PC-9 (cell line): Measurements from ENCODE around the gene PRDM16. TPM values are rescaled to one million over a fixed set of nuclear protein-coding genes. Genes with fewer than 3 reads are reported as not detected.

ENCODE experiments used
- BruUV-seq: library from RNA; stranded (reverse); fragments of 400-500 nt; replicated peaks from 2 replicates; lab custom pipeline; 2021; lab: Mats Ljungman, UMichigan
- CTCF ChIA-PET: fragments of 300-600 bp; sonication (Branson Sonifier 250); formaldehyde crosslinking; loops from one replicate; lab custom pipeline; 2022; ENCODE audit warnings: antibody characterized with exemption; lab: Charles Lee
- POLR2A ChIA-PET: fragments of 300-600 bp; sonication (Branson Sonifier 250); formaldehyde crosslinking; loops from one replicate; lab custom pipeline; 2022; ENCODE audit warnings: antibody characterized with exemption; ENCODE audit not compliant: unreplicated experiment; lab: Charles Lee
- DNase-seq, 2 experiments: peaks; one replicate each; pipeline versions ENCODE4 v3.0.0 to v3.0.0-alpha.2; 2015 to 2022; ENCODE audit warnings: mixed read lengths in 1 of 2
- H2AFZ ChIP-seq: fragments of 200-600 bp; sonication (generic); 2 replicates; pipeline ENCODE4 v1.8.1; 2017; ENCODE audit warnings: antibody characterized with exemption
- H3F3A ChIP-seq: fragments of 200-600 bp; sonication (generic); 2 replicates; pipeline ENCODE4 v1.8.1; 2017; ENCODE audit warnings: antibody characterized with exemption, mild to moderate bottlenecking, low read depth; ENCODE audit not compliant: insufficient read depth
- H3K27ac ChIP-seq: fragments of 200-600 bp; sonication (generic); 2 replicates; pipeline ENCODE4 v1.6.1; 2016; ENCODE audit warnings: mixed run types
- H3K27me3 ChIP-seq: fragments of 200-600 bp; sonication (generic); 2 replicates; pipeline ENCODE4 v1.6.1; 2016; ENCODE audit warnings: low read depth, mixed run types; ENCODE audit not compliant: insufficient read depth
- H3K36me3 ChIP-seq: fragments of 200-600 bp; sonication (generic); 2 replicates; pipeline ENCODE4 v1.6.1; 2016; ENCODE audit warnings: low read depth, mixed run types
- H3K4me1 ChIP-seq: fragments of 200-600 bp; sonication (generic); replicated peaks from 2 replicates; pipeline ENCODE4 v1.6.1; 2016; ENCODE audit warnings: mixed run types; ENCODE audit not compliant: insufficient read depth
- H3K4me2 ChIP-seq: fragments of 200-600 bp; sonication (generic); 2 replicates; pipeline ENCODE4 v1.6.1; 2017; ENCODE audit warnings: mixed run types
- H3K4me3 ChIP-seq: fragments of 200-600 bp; sonication (generic); 2 replicates; pipeline ENCODE4 v1.6.1; 2016; ENCODE audit warnings: mixed run types
- H3K79me2 ChIP-seq: fragments of 200-600 bp; sonication (generic); 2 replicates; pipeline ENCODE4 v1.6.1; 2017; ENCODE audit warnings: low read depth, mixed run types
- H3K9me2 ChIP-seq: fragments of 200-600 bp; sonication (generic); 2 replicates; pipeline ENCODE4 v1.8.1; 2017; ENCODE audit warnings: mild to moderate bottlenecking; ENCODE audit not compliant: insufficient read depth
- H3K9me3 ChIP-seq: fragments of 200-600 bp; sonication (generic); 2 replicates; pipeline ENCODE4 v1.8.1; 2016; ENCODE audit warnings: low read depth; ENCODE audit not compliant: insufficient read depth
- H4K20me1 ChIP-seq: fragments of 200-600 bp; sonication (generic); 2 replicates; pipeline ENCODE4 v1.8.1; 2017; ENCODE audit not compliant: insufficient read depth
- EZH2 ChIP-seq: fragments of 200-600 bp; sonication (generic); IDR thresholded peaks from 2 replicates; pipeline ENCODE4 v1.8.0; 2017; ENCODE audit warnings: antibody characterized with exemption, low read depth
- intact Hi-C: fragments of 100-400 bp; cut with micrococcal nuclease; formaldehyde crosslinking; loops from one replicate; pipeline ENCODE4 v1.10.0; 2022; ENCODE audit not compliant: unreplicated experiment
- total RNA-seq: library from RNA; stranded (reverse); gene quantifications from 2 replicates; pipeline ENCODE4 v1.2.3, GENCODE V29; 2021
- TF ChIP-seq, protein P1 (sequence below): fragments of 200-600 bp; sonication (generic); conservative IDR thresholded peaks from 2 replicates; pipeline ENCODE4 v1.6.1; 2017; ENCODE audit warnings: mixed run types, antibody characterized with exemption, mild to moderate bottlenecking, moderate library complexity

The PRDM16 gene
- total RNA-seq, 1 experiment from 2014 or later = not detected

DNA sequence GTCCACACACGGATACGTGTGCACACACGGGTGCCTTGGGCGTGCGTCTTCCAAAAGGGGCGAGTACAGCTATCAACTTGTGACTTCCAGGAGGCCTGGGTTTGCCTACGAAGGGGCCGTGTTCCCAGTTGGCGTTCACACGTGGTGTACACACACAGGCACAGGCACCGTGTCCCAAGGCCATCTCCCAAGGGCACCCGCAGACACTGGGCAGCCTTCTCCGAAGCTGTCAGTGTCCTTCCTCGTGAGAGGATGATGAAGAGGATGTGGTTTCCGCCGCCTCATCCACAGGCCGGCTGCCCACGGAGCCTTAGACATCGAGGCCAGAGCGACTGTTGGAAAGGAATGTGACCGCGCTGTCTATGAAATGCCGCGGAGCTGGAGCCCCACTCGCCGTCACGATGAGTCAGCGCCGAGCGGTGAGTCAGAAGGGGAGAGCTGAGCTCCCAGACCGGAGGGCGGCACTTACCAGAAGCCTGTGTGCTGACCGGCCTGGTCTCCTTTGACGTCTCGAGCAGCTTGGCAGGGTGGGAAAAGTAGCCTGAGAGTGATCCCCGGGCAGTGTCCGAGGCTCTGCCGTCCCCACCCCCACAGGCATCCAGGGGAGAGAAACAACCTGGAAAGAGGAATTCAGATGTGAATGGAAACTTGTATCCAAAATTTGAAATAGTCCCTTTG, 244.0 kb downstream of the PRDM16 start:
- POLR2A ChIA-PET = interaction anchor here (0.6 kb wide), 2 partner anchors 34 to 48 kb away, joined by 3 read pairs; no protein-coding TSS in a partner anchor
- intact Hi-C loops = no loop called here
- Histone ChIP-seq H3K27ac (no peak overlapping the region), H3K9me3 (no peaks in the 10 kb centered on the region), H3K4me1 (no peaks in the 10 kb centered on the region; the same call in 1 of the 2 replicates), H4K20me1 (no peaks in the 10 kb centered on the region), H3K4me2 (no peak overlapping the region), H3K27me3 (peaks cover 95% of the 10 kb centered on the region), H3K36me3 (no peaks in the 10 kb centered on the region), H2AFZ (no peak overlapping the region), H3K9me2 (no peaks in the 10 kb centered on the region), H3K4me3 (no peak overlapping the region), H3K79me2 (no peaks in the 10 kb centered on the region), H3F3A (no peaks in the 10 kb centered on the region)
- CTCF ChIA-PET = no interaction called here
- TF ChIP-seq EZH2 = no peak
- TF ChIP-seq, protein P1, sequence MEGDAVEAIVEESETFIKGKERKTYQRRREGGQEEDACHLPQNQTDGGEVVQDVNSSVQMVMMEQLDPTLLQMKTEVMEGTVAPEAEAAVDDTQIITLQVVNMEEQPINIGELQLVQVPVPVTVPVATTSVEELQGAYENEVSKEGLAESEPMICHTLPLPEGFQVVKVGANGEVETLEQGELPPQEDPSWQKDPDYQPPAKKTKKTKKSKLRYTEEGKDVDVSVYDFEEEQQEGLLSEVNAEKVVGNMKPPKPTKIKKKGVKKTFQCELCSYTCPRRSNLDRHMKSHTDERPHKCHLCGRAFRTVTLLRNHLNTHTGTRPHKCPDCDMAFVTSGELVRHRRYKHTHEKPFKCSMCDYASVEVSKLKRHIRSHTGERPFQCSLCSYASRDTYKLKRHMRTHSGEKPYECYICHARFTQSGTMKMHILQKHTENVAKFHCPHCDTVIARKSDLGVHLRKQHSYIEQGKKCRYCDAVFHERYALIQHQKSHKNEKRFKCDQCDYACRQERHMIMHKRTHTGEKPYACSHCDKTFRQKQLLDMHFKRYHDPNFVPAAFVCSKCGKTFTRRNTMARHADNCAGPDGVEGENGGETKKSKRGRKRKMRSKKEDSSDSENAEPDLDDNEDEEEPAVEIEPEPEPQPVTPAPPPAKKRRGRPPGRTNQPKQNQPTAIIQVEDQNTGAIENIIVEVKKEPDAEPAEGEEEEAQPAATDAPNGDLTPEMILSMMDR = no peak
- TSS peak; percentile 99 for BruUV-seq
- peak; percentile 69 to 87 for DNase-seq

DNA sequence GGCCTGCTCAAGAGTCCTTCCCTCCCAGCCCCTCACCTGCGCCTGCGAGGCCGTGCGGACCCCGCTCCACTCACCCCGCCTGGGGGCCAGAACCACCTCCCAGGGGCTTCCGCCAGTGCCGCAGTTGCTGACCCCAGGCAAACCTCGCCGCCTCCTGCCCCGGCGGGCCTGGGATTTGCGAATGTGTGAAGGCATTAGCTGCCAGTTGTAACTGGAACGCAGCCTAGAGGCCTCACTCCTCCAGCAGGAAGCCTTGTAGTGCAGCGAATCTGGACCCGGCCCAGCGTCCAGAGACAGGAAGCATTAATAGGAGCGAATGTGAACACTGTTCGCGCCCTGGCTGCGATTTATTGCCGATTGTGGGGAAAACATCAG, 244.6 kb downstream of the PRDM16 start:
- ChIA-PET POLR2A (no interaction called here), CTCF (no interaction called here)
- TF ChIP-seq EZH2 = no peak
- TF ChIP-seq, protein P1 = no peak
- H3K4me2 ChIP-seq = no peak overlapping the region
- TSS peak; percentile 99 for BruUV-seq
- no peak overlapping the region for H2AFZ ChIP-seq
- intact Hi-C loops = no loop called here
- DNase-seq = no peak
- H3F3A ChIP-seq = no peaks in the 10 kb centered on the region
- no peaks in the 10 kb centered on the region for H3K79me2 ChIP-seq
- no peaks in the 10 kb centered on the region for H3K9me3 ChIP-seq
- no peak overlapping the region for H3K27ac ChIP-seq
- no peaks in the 10 kb centered on the region for H4K20me1 ChIP-seq
- no peaks in the 10 kb centered on the region for H3K36me3 ChIP-seq
- H3K4me3 ChIP-seq = no peak overlapping the region
- H3K27me3 ChIP-seq = peaks cover 95% of the 10 kb centered on the region
- H3K9me2 ChIP-seq = no peaks in the 10 kb centered on the region
- no peaks in the 10 kb centered on the region; the same call in 1 of the 2 replicates for H3K4me1 ChIP-seq

DNA sequence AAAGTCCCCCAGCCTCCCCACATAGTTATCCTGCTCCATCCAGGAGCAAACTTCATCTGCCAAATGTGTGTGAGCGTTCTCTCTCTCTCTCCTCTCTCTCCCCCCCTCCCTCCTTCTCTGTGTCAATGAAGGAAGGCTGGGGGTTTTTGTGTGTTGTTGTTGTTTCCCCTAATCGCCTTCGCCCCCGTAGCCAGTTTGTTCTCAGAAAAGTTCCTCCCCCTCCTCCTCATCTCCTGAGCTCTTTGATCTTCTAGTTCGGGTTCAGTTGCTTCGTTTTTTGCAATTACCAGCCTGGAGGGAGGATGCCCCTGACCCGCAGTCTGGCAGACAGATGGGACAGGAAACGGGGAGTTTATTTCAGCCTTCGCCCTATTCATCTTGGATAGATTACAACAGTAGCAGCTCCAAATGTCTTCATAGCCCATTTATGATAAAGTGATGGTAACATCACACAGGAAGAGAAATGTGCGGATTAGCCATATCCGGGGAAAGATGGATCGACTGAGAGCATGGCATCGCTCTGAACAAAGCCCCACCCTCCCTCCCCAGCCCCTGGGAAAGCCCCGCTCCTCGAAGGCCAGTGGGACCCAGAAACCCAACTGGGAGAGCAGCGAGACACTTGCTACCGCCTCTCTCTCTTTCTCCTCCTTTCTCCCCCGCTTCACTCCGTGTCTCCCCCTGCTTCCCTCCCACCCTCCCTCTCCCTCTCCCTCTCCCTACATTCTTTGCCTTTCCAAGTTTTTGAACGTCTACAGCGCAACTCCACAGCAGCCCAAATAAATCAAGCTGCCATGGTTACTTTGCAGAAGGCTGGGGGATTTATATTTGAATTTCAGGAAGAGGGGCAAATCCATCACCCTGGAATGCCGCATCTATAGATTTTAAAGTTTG, 245.7 kb downstream of the PRDM16 start:
- no peak for DNase-seq
- ChIA-PET CTCF (no interaction called here), POLR2A (no interaction called here)
- Histone ChIP-seq H3K9me2 (no peaks in the 10 kb centered on the region), H2AFZ (no peak overlapping the region), H4K20me1 (no peaks in the 10 kb centered on the region), H3K4me1 (no peaks in the 10 kb centered on the region; the same call in 1 of the 2 replicates), H3K27ac (no peak overlapping the region), H3K79me2 (no peaks in the 10 kb centered on the region), H3K4me2 (no peak overlapping the region), H3K4me3 (no peak overlapping the region), H3K9me3 (no peaks in the 10 kb centered on the region), H3K36me3 (no peaks in the 10 kb centered on the region), H3F3A (no peaks in the 10 kb centered on the region), H3K27me3 (peaks cover 90% of the 10 kb centered on the region)
- BruUV-seq = no TSS peak
- TF ChIP-seq, protein P1 = no peak
- TF ChIP-seq EZH2 = no peak
- intact Hi-C loops = no loop called here
